ENCODE measurements around the gene PRKACA.

- TF ChIP-seq SP3 (tag by site-specific recombination; IDR thresholded peaks at IDR 0.05) = no peak
- TF ChIP-seq ZNF571 (tag by site-specific recombination; IDR thresholded peaks at IDR 0.05) = no peak
- TF ChIP-seq KLF7 (tag by site-specific recombination; IDR thresholded peaks at IDR 0.05; ENCODE audit: borderline replicate concordance) = no peak
Observed at GRCh38 chr19:14059093-14059480, 58.5 kb downstream of the PRKACA start.

All from HEK293 (cell line).